GM06990 (cell line): Measurements from ENCODE around the gene PPM1J.

Experiments
- DNase-seq: peaks from one replicate; pipeline ENCODE4 v3.0.0-alpha.2; 2011; ENCODE audit not compliant: insufficient read length; ENCODE audit errors: extremely low read depth
- H3K27me3 ChIP-seq: replicated peaks from 2 replicates; pipeline ENCODE4 v1.6.0; 2011; ENCODE audit warnings: low read length; ENCODE audit not compliant: control insufficient read depth, insufficient read depth
- H3K36me3 ChIP-seq: 2 replicates; pipeline ENCODE4 v1.5.1; 2011; ENCODE audit warnings: low read length; ENCODE audit not compliant: control insufficient read depth, insufficient read depth
- H3K4me3 ChIP-seq: replicated peaks from 2 replicates; pipeline ENCODE4 v1.5.1; 2011; ENCODE audit warnings: low read depth, mild to moderate bottlenecking, control low read depth, low read length
- TF ChIP-seq, protein P1 (sequence below): IDR thresholded peaks from 2 replicates; pipeline ENCODE4 v1.5.1; 2011; ENCODE audit warnings: low read length, control low read depth, mild to moderate bottlenecking, inconsistent platforms; ENCODE audit not compliant: insufficient read depth, poor library complexity, severe bottlenecking

Gene PPM1J

GRCh38 chr1:112718691-112719418 is 3.7 kb upstream of the PPM1J start:
- H3K27me3 ChIP-seq: peaks cover 3% of the 10 kb centered on the region
- DNase-seq: peak; percentile 59
- TF ChIP-seq, protein P1, sequence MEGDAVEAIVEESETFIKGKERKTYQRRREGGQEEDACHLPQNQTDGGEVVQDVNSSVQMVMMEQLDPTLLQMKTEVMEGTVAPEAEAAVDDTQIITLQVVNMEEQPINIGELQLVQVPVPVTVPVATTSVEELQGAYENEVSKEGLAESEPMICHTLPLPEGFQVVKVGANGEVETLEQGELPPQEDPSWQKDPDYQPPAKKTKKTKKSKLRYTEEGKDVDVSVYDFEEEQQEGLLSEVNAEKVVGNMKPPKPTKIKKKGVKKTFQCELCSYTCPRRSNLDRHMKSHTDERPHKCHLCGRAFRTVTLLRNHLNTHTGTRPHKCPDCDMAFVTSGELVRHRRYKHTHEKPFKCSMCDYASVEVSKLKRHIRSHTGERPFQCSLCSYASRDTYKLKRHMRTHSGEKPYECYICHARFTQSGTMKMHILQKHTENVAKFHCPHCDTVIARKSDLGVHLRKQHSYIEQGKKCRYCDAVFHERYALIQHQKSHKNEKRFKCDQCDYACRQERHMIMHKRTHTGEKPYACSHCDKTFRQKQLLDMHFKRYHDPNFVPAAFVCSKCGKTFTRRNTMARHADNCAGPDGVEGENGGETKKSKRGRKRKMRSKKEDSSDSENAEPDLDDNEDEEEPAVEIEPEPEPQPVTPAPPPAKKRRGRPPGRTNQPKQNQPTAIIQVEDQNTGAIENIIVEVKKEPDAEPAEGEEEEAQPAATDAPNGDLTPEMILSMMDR: peak; percentile 92
- H3K36me3 ChIP-seq: no peaks in the 10 kb centered on the region
- no peak overlapping the region for H3K4me3 ChIP-seq

- Histone ChIP-seq H3K36me3 (no peaks in the 10 kb centered on the region), H3K4me3 (no peak overlapping the region), H3K27me3 (peaks cover 2% of the 10 kb centered on the region; the same call in 1 of the 2 replicates)
- TF ChIP-seq, protein P1: no peak
- DNase-seq: no peak
Observed at GRCh38 chr1:112717263-112717873, 2.2 kb upstream of the PPM1J start.

DNA sequence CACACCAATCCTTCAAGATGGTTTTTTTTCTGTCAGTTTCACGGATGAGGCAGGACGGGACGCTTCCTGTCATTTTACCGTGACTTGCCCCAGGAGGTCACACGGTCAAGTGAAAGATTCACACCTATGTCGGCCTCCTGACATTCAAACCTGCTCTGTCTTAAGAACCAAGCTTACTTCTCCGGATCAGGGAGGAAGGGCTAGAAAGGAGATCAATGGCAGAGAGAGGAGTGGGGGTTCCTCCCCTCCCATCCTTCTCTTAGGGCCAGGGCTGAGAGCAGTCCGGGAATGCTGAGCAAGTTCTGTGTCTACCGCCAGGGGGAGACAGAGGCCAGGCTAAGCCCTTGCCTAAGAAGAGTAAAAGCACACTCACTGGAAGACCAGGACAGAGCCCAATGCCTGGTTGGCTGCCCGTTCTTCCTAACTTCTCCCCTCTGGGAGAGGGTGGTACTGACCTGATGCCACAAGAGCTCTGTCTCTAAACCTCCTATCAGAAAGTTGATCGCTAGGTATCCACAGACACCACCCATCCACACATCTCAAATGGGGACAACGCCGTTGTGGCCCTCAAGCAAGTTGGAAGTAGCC is 1.1 kb upstream of the PPM1J start:
- H3K27me3 ChIP-seq: peaks cover 2% of the 10 kb centered on the region; the same call in 1 of the 2 replicates
- peak overlapping the region; percentile 65 for H3K4me3 ChIP-seq

DNA sequence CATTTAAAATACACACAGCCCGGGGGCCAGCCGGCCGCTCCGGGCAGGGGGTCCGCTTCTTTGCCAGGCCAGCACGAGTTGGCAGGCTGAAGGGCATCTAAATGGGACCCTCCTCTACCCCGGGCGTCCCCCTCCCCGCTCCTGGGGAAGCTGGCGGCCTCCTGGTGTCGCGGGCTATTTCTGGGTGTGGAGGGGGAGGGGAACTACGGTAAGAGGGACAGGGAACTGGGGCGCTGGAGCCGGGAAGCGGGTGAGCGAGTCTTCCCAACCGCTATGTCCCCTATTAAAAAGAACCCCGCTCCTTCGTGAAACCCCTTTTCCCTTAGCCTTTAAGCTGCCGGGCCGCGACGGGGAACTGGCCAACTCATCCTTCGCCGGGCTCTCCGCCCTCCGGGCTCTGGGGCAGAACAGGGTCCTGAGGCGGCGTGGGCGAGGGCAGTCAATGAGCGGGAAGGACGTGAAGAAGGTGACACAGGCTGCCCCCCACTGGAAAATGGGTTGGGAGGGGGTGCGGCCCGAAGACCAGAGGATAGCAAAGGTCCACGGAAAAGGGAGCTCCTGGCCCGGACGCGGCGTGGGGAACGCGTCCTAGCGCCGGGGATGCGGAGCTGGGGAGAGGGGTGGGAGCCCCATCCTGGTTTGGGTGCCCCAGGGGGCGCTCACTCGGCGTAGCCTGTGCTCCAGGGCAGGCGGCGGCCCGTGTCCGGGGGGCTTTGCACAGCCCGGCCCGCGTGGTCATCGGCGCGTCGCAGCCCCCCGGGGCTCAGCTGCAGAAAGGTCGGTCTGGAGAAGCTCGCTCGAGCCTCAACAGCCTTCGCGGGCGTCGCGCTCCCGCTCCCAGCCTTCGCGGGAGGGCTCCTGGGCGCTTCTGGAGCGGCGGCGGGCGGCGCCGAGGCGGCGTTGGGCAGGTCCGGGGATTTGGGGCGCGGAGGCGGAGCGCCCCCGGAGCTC is 544 bp downstream of the PPM1J start:
- TF ChIP-seq, protein P1: no peak
- H3K36me3 ChIP-seq: no peaks in the 10 kb centered on the region
- peak; percentile 46 for DNase-seq
- H3K27me3 ChIP-seq: no peaks in the 10 kb centered on the region; the same call in 1 of the 2 replicates
- peak overlapping the region; percentile 60 for H3K4me3 ChIP-seq

More for the DNA sequence above, 1.1 kb upstream of the PPM1J start:
- no peaks in the 10 kb centered on the region for H3K36me3 ChIP-seq
- TF ChIP-seq, protein P1: peak; percentile 95
- DNase-seq: peak; percentile 53
